ENCODE results near the gene TRIM65. TPM values are rescaled to one million over a fixed set of nuclear protein-coding genes. Genes with fewer than 3 reads are reported as not detected.
"Not testable (repeated sequence)": the region's sequence is repeated elsewhere in the genome, so short reads cannot be mapped to it uniquely, and the experiment has no call there.

Gene TRIM65
- total RNA-seq, 4 donors from 2014 or later = 13.3 to 36.4 (median 27.4) TPM

DNA sequence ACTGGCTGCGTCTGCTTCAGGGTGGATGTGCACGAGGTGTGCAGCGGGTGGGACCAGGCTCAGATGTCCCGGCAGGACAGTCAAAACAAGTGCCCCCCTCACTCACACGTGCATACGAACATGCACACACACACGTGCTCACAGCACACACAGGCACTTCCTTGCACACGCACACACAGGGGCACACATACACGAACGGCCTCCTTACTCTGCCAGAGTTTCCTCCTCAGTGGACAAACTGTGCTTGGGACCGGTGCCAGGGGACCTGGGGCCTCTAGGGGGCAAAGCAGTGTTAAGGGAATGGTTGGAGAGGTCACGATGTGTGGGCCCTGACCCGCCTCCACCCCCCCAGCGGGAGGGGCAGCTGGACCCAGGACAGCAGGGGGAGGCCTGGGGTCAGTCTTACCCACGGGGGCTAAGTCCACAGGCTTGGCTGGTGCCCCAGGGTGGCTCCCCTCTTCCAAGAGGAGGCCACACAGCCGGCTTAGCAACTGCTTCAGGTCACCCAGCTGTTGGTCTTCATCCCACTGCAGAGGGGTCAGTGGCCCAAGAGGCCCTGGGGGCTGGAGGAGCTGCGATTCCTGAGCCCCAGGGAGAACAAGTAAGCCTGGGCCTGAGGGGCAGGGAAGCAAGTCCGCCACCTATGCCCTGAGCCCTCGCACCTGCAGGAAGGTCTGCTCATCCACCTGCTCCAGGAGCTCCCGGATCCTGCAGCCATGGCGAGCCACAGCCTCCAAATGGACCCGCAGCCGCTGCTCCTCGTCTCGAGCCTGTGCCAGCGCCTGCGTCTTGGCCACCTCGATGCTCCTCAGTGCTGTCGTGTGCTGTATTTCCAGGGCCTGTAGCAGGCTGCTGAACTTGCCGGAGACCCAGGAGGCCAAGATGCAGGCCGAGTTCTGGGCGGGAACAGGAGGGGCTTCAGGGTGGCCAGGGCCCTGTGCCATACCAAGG is 4.9 kb downstream of the TRIM65 start:
- 84% methylated on average over 27 of the region's 32 CpGs for WGBS

GRCh38 chr17:75891022-75891604 is 5.6 kb downstream of the TRIM65 start:
- Histone ChIP-seq H3K4me1 (peaks cover 21 to 42% (median 40%) of the 10 kb centered on the region in 4 donors), H3K27me3 (no peaks in the 10 kb centered on the region), H3K9me3 (no peaks in the 10 kb centered on the region), H3K36me3 (peaks cover 12 to 56% (median 42%) of the 10 kb centered on the region in 4 donors), H3K4me3 (no peak overlapping the region), H3K27ac (replicated peaks in 1 of 4) (no peak overlapping the region)
- 91% methylated on average over 17 of the region's 31 CpGs for WGBS
- intact Hi-C loops (cut with DNase I) = no loop called here
- no peak for DNase-seq (ENCODE audit: extremely low spot score)
- TF ChIP-seq POLR2A (IDR thresholded peaks at IDR 0.05; ENCODE audit: low read depth) (no peak), EP300 (IDR thresholded peaks at IDR 0.05) (no peak), POLR2AphosphoS5 (IDR thresholded peaks at IDR 0.05) (no peak)
- TF ChIP-seq, protein P1, sequence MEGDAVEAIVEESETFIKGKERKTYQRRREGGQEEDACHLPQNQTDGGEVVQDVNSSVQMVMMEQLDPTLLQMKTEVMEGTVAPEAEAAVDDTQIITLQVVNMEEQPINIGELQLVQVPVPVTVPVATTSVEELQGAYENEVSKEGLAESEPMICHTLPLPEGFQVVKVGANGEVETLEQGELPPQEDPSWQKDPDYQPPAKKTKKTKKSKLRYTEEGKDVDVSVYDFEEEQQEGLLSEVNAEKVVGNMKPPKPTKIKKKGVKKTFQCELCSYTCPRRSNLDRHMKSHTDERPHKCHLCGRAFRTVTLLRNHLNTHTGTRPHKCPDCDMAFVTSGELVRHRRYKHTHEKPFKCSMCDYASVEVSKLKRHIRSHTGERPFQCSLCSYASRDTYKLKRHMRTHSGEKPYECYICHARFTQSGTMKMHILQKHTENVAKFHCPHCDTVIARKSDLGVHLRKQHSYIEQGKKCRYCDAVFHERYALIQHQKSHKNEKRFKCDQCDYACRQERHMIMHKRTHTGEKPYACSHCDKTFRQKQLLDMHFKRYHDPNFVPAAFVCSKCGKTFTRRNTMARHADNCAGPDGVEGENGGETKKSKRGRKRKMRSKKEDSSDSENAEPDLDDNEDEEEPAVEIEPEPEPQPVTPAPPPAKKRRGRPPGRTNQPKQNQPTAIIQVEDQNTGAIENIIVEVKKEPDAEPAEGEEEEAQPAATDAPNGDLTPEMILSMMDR (IDR thresholded peaks at IDR 0.05) = no peak

More for the DNA sequence above, 4.9 kb downstream of the TRIM65 start:
- no peak for DNase-seq (ENCODE audit: extremely low spot score)
- H3K4me1 ChIP-seq = peaks cover 21 to 44% (median 41%) of the 10 kb centered on the region in 4 donors
- H3K27me3 ChIP-seq = no peaks in the 10 kb centered on the region
- intact Hi-C loops (cut with DNase I) = no loop called here
- H3K36me3 ChIP-seq = peaks cover 12 to 56% (median 42%) of the 10 kb centered on the region in 4 donors
- no peaks in the 10 kb centered on the region for H3K9me3 ChIP-seq
- H3K4me3 ChIP-seq = no peak overlapping the region
- TF ChIP-seq, protein P1 (IDR thresholded peaks at IDR 0.05) = no peak
- no peak for TF ChIP-seq EP300 (IDR thresholded peaks at IDR 0.05)
- no peak for TF ChIP-seq POLR2AphosphoS5 (IDR thresholded peaks at IDR 0.05)
- no peak for TF ChIP-seq POLR2A (IDR thresholded peaks at IDR 0.05; ENCODE audit: low read depth)
- no peak overlapping the region for H3K27ac ChIP-seq (replicated peaks in 1 of 4)

DNA sequence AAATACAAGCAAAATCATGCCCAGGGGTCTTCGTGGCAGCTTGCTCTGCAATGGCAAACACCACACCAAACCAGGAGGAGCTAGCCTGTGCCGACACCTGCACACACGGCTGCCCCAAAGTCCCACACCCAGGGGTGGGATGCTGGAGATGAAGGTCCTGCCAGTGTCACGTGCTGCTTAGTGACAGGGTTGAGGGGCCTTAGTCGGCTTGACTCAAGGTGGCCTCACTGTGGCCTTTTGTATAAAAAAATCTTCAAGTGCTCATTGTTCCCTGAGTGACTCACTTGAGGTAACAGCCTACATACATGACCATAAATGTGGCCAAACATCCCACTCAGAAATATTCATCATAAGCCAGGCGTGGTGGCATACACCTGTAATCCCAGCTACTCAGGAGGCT is 7.3 kb downstream of the TRIM65 start:
- H3K36me3 ChIP-seq = peaks cover 12 to 56% (median 42%) of the 10 kb centered on the region in 4 donors
- intact Hi-C loops (cut with DNase I) = no loop called here
- WGBS = 78% methylated on average over 3 of the region's 6 CpGs
- peaks cover 5 to 26% (median 24%) of the 10 kb centered on the region in 4 donors for H3K4me1 ChIP-seq
- no peaks in the 10 kb centered on the region for H3K27me3 ChIP-seq
- H3K4me3 ChIP-seq = no peak overlapping the region
- no peaks in the 10 kb centered on the region for H3K9me3 ChIP-seq
- DNase-seq (ENCODE audit: extremely low spot score) = no peak
- TF ChIP-seq POLR2A (IDR thresholded peaks at IDR 0.05; ENCODE audit: low read depth) = no peak
- no peak for TF ChIP-seq POLR2AphosphoS5 (IDR thresholded peaks at IDR 0.05)
- TF ChIP-seq, protein P1 (IDR thresholded peaks at IDR 0.05) = no peak
- no peak for TF ChIP-seq EP300 (IDR thresholded peaks at IDR 0.05)
- H3K27ac ChIP-seq (replicated peaks in 1 of 4) = no peak overlapping the region

DNA sequence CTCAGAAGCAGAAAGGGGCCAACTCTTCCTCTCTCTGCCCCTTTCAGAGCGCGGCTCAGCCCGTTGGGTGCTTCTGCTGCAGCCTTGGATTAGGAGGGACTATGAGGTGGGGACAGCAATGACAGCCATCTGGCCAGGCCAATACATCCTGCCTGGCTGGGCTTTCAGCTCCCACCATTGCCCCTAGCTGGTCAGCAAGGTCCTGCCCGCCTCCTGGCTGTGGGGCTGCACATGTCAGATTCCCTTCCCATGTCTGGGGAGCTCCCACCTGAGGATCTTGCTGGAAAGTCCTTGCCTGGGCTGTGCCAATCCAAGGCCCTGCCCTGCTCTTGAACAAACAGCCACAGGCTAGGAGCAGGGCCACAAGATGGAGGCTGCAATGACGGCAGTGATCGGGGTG is 8.3 kb downstream of the TRIM65 start:
- Histone ChIP-seq H3K4me1 (peaks cover 0 to 16% (median 14%) of the 10 kb centered on the region in 4 donors), H3K27ac (replicated peaks in 1 of 4) (no peak overlapping the region), H3K4me3 (no peak overlapping the region), H3K9me3 (no peaks in the 10 kb centered on the region), H3K36me3 (peaks cover 12 to 56% (median 42%) of the 10 kb centered on the region in 4 donors), H3K27me3 (no peaks in the 10 kb centered on the region)
- intact Hi-C loops (cut with DNase I) = no loop called here
- TF ChIP-seq POLR2A (IDR thresholded peaks at IDR 0.05; ENCODE audit: low read depth) = no peak
- TF ChIP-seq EP300 (IDR thresholded peaks at IDR 0.05) = no peak
- 82% methylated on average over 6 of the region's 6 CpGs for WGBS
- no peak for DNase-seq (ENCODE audit: extremely low spot score)

DNA sequence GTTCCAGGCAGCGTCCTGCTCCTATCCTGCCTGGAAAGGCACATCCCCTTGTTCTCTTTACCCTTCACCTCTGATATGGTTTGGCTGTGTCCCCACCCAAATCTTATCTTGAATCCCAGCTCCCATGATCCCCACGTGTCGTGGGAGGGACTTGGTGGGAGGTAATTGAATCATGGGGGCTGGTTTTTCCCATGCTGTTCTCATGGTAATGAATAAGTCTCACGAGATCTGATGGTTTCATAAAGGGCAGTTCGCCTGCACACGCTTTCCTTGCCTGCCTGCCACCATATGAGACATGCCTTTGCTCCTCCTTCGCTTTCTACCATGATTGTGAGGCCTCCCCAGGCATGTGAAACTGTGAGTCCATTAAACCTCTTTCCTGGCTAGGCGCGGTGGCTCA is 10.9 kb downstream of the TRIM65 start:
- H3K27ac ChIP-seq (replicated peaks in 1 of 4); intact Hi-C loops (cut with DNase I); H3K4me3 ChIP-seq; H3K9me3 ChIP-seq; H3K27me3 ChIP-seq; H3K4me1 ChIP-seq; DNase-seq (ENCODE audit: extremely low spot score): not testable (repeated sequence)
- 88% methylated on average over 9 of the region's 9 CpGs for WGBS
- peaks cover 4 to 35% (median 23%) of the 10 kb centered on the region in 4 donors for H3K36me3 ChIP-seq

Measured in esophagus muscularis mucosa (tissue), 4 donors.